NCI-H524 treated with DMSO at 0.1 percent for 48 hours (cell line): ENCODE measurements around the gene OSBPL10.
"Not testable (repeated sequence)": the region's sequence is repeated elsewhere in the genome, so short reads cannot be mapped to it uniquely, and the experiment has no call there.

Experiments
- DNase-seq: peaks from one replicate; lab custom pipeline; 2025; lab: John Stamatoyannopoulos, UW

OSBPL10 gene

DNA sequence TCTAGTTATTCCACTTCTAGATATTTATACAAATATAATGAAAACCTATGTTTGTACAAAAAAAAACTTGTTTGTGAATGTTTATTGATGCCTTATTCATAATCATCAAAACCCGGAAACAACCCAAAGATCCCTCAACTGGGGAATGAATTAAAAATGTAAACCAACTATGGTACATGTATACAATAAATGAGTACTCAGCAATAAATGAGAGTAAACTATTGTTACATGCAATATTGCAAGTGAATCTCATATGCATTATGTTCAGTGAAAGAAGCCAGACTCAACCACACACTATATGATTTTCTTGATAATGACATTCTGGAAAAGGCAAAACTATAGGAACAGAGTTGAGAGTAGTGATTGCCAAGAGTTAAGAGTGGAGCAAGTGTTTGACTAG is 12.8 kb upstream of the OSBPL10 start:
- no peak for DNase-seq

DNA sequence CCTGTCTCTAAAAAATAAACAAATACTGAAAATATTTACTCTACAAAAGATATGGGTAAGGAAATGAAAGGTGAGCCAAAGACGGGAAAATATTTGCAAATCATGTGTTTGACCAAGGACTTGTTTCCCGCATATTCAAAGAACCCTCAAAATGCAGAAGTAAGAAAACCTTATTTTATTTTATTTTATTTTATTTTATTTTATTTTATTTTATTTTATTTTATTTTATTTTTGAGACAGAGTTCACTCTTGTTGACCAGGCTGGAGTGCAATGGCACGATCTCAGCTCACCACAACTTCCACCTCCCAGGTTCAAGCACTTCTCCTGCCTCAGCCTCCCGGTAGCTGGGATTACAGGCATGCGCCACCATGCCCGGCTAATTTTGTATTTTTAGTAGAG is 11.9 kb upstream of the OSBPL10 start:
- not testable (repeated sequence) for DNase-seq

DNA sequence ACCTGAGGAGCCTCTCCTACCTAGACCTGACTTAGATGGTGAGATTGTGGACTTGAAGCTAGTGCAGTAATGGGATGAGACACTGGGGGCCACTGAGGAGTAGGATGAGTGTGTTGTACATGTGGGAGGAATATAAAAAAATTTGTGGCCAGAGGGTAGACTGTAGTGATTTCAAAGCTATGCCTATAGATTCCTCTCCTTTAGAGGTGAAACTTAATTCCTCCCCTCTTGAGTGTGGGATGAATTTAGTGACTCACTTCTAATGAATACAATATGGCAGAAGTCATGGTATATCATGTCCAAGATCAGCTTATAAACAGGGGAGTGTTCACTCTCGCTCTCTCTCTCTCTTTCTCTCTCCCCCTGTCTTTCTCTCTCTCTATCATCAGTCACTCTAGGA is 7.2 kb upstream of the OSBPL10 start:
- DNase-seq, result no peak

DNA sequence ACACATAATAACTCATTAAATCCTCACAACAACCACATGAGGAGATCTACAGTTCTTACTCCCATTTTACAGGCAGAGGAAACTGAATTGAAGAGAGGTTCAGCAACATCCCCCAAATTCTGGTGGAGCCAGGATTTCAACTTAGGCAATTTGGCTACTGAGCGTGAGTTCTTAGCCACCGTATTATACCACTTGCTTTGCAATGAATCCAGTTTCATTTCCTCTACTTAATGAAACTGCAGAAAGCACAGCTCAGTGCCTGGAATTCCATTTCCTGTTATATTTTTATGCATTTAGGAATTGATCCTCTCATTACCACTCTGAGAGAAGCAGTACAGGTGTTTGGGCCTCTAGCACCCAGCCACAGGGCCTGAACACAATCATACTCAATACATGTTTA is 4.8 kb upstream of the OSBPL10 start:
- no peak for DNase-seq

DNA sequence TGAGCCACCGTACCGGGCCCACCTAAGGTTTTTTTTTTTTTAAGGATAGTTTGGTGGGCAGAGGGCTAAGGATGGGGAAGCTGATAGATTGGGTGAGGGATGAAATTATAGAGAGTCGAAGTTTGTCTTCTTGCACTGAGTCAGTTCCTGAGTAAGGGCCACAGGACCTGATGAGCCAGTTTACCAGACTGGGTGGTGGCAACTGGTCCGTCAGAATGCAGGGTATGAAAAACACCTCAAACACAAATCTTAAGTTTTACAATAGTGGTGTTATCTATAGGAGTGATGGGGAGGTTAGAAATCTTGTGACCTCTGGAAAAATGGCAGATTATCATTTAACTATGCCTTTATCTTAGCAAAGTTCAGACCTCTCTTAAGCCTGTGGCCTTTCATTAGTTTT is 3.3 kb upstream of the OSBPL10 start:
- no peak for DNase-seq

DNA sequence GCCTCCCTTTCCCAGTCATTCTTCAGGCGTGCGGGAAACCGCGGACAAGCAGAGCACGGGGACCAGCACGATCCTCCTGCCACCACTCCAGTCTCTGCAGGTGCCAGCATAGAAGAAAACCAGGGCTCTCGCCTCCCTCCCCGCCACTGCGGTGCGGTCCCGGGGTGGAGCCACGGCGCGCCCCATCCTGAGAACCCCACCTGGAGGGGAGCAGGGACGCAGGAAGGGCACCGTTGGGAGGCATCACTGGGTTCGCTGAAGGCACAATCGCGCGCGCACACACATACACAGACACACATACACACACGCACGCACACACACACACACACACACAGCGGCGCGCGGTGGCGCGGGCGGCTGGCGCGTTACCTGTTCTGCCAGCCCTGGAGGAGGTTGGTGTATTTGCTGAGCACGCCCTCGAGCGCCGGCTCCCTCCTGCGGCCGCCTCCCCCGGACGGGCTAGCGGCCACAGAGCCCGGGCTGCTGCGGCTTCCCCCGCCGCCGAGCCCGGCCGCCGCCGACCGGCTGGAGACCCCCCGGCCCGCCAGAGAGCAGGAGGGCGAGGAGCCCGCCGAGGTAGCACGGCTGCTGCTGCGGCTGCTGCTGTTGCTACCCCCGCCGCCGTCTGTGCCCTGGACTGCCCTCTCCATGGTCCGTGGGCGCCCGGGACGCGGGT is 394 bp downstream of the OSBPL10 start:
- no peak for DNase-seq

DNA sequence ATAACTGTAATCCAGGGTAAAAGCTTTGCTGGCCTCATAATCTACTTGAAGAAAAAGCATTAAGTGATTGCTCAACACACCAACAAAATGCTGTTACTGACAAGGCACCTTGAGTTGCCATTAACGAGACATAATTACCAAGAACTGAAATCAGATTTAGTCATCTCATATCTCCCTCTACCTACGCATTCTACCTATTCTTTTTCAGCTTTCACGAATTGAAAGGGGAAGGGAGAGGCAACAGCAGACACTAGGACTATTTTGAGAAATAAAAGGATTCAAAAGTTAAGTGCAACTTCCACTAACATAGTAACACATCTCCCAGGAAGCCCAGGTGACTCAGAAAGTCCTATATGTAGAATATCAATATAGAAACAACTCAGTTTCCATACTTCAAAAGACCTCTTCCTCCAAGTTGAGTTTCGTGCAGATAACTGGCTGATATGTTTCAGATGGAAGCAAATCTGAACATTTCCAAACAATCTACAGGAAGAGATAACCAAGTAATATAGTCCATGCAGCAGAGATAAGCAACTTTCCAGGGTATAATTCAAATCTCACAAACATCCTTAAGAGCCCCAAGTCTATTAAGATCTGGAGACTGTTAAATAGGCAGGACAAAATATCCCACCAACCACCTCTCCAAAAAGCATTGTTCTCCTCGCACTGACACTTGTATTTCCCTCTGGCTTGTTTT is 1.9 kb downstream of the OSBPL10 start:
- no peak for DNase-seq

DNA sequence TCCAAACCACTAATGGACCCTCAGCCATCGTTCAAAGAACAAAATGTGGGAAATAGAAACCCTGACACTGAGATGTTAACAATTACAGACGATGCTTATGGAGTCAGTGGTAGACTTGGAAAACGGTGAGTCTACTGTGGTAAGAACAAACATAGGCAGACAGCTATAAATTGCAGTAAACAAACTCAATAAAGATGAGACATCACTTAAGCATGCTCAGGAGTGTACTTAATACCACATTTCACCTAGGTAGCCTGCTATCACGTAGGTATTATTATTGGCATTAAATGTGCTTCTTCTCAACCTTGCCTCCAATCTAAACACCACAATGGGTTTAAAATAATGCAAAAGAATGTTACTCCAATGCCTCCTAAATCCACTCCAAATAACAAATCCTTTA is 2.5 kb downstream of the OSBPL10 start:
- no peak for DNase-seq

DNA sequence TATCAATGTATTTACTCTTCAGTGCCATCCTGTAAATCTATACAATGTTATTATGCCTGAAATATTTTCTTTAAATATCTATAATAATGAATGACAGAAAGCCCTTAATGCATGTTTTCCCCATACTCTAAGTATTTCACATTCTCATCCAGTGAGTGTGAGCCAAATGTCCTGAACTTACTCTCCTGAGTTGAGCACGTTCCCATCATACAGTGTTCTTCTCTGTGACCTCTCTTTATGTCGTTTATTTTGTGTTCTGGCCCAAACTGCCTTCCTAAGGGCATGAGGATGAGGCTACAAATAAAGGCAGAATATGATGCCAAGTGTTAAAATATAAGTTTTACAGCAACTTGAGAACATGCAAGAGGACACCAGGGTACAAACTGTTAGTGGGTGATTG is 3.3 kb downstream of the OSBPL10 start:
- DNase-seq, result no peak

DNA sequence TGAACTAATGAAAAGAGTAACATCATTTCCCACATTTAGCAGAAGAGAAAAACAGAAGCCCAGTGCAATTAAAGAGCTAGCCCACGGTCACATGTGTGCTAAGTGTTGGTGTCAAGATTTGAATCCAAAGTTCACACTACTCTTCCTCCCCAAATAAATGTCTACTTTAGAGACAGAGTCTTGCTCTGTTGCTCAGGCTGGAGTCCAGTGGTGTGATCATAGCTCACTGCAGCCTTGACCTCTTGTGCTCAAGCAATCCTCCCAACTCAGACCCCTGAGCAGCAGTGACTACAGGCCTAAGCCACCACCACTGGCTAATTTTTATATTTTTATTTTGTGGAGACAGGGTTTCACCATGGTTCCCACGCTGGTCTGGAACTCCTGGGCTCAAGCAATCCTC is 4.8 kb downstream of the OSBPL10 start:
- no peak for DNase-seq

DNA sequence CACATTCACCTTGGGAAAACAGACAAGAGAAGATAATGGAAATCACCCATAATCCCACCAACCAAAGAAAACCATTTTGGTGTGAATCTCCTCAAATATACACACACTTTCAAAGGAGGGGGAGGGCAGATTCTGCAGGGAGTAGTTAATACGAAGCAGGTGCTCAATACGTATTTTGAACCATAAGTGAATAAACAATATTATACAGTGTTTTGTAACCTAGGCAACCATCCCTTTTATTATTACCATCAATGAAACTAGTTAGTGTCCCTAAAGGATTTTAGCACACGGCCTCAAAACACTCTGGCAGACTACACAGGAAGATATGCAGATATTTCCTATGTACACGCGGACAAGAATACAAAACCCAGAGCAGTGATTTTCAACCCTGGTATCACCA is 6.1 kb downstream of the OSBPL10 start:
- no peak for DNase-seq

DNA sequence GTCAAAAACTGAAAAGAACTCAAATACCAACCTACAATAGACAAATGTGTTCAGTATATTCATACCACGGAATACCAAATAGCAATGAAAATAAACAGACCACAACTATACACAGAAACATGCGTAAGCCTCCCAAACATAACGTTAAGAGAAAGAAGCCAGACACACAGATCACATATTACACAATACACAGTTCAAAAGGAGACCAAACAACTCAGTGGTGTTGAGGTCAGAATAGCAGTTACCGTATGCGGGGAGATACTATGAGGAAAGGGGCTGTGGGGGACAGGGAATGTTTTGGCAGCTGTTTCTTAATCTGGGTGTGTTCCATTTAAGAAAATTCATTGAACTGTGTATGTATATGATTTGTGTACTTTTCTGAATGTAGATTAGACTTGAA is 6.6 kb downstream of the OSBPL10 start:
- DNase-seq, result no peak

DNA sequence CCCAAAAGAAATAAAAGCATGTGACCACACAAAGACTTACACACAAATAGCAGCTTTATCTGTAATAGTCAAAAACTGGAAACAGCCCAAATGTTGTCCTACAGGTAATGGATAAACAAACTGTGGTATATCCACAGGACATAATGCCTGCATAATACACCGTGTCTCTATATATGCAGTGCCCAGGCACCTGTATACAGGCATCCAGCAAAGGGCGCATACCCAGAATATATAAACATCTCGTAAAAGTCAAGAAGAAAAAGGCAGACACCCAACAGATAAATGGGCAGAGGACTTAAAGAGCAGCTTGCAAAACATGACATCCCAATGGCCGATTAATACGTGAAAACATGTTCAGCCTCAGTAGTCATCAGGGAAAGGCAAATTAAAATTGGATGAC is 7.2 kb downstream of the OSBPL10 start:
- DNase-seq, result no peak

DNA sequence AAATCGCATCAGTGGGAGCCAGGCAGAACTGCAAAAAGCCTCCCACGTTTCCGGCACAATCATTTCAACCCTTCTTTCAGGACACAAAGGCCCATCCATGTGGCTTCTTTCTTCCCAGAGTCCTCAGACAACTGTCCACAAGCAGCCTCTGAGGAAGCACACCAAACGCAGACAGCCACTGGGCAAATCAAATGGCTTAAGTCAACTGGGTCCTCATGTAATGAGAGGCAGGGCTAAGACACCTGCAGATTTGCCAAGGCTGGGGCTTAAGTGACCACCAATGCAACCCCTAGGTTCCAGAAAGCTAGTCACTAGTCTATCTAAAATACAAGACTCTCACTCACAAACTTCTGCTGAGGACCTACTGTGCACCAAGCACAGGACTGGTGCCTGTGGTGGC is 8.0 kb downstream of the OSBPL10 start:
- DNase-seq, result no peak

DNA sequence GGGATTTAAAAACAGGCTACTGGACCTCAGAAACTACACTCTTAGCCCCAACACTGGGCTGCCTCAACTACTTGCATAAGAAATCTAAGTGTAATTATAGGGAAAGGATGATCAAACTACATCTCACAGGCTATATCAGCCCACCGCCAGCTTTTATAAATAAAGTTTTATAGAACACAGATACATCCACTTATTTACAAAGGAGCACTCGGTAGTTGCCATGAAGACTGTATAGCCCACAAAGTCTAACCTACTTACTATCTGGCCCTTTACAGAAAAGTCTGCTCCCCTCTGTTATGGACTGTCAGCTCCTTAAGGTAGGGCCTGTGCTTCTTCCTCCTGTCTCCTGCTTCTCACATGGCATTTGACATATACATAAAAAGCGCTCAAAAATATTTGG is 9.5 kb downstream of the OSBPL10 start:
- DNase-seq, result no peak

DNA sequence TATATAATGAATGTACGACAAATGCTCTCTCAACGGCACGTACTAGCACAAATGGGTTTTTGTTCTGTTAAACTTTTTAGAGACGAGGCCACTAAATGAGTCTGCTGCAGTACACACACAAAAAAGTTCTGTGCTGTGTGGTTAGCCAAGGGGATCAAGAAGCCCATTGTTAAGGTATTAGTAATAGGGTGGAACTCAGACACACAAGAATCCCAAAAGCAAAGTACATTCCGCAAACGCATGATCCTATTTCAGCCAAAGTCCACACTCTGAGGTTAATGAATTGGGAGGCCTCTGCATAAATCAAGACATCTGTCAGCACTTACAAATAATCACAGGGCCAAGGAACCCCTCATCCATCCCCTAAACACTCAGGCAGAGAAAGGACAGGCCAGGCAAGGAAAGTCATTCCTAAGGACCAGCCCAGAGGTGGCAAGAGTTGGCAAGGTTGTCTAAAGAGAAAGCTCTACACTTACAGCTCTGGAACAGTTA is 12.1 kb downstream of the OSBPL10 start:
- DNase-seq, result no peak

DNA sequence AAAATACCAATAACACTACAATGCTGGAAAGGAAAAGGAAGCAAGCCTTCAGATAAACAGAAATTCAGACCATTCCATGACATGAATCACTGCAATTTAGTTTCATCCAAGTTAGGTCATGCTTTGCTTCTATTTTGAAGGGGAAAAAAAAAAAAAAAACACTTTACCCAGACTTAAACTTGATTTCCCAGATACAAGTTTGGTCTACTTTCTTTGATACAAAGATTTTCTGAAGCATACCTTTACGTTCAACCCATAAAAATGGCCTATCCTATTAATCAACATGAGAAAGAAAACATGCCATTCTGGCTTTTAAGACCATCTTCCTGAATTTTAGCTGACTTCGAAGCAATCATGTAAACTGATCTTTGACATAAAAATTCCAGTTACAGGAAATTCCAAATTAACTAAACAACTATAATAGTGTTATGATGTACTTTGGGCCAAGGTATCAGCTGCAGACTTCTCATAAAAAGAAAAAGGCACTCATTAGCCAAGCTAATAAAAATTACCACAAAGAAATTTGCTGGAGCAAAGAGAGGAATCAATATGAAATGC is 12.6 kb downstream of the OSBPL10 start:
- no peak for DNase-seq

DNA sequence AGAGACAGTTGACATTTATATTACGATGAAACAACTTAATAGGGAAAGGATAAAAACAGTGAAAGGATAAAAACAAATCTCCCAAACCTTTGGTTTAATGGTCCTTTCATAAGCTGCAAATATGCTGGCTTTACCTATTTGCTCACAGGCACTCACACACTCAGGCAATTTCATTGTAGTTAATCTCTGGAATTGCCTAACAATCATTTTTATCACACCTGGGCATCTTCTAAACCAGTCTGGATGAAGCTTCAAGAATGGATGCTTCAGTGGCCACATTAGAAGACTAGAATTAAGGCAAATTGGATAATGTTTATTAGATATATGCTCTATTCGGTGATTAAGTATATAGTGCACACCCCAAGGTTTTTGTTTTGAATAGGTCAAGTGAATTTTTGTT is 13.5 kb downstream of the OSBPL10 start:
- DNase-seq, result no peak

DNA sequence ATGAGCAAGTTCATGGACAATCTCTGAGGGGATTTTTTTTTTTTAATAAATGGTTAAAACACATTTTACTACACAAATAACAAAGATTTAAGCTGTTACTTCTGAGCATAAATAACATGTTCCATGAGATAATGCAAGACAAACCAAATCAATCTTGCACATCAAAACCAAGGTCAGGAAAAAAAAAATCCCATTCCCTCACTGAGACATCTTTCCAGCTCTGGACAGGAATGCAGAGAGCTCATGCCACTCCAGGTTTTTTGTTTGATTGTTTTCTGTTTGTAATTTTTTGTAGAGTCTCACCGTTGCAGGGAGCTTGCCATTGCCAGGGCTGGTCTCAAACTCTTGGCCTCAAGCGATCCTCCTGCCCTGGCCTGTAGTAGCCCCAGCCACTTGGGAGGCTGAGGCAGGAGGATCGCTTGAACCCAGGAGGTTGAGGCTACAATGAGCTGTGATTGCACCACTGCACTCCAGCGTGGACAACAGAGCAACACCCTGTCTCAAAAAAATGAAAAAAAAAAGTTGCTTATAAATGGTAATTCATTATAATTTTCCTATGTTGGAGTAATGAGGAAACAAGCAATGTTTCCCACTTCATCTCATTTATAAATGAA is 14.0 kb downstream of the OSBPL10 start:
- DNase-seq, result no peak

DNA sequence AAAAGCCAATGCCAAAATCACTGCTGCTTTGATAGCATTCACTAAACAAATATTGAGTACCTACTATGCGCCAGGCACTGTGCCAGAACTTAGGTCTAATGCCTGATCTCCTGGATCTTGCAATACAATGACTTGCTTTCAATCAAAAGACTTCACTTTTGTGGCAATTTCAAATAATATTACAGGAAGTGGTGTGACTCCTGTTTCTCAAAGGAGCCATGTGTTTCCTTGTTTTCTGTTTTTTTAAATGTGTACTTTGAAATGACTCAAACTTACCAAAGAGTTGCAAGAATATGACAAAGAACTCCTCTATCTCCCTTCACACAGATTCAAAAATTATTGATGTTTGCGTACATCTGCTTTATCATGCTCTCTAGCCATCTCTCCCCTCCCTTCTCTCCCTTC is 18.3 kb downstream of the OSBPL10 start:
- DNase-seq, result no peak

DNA sequence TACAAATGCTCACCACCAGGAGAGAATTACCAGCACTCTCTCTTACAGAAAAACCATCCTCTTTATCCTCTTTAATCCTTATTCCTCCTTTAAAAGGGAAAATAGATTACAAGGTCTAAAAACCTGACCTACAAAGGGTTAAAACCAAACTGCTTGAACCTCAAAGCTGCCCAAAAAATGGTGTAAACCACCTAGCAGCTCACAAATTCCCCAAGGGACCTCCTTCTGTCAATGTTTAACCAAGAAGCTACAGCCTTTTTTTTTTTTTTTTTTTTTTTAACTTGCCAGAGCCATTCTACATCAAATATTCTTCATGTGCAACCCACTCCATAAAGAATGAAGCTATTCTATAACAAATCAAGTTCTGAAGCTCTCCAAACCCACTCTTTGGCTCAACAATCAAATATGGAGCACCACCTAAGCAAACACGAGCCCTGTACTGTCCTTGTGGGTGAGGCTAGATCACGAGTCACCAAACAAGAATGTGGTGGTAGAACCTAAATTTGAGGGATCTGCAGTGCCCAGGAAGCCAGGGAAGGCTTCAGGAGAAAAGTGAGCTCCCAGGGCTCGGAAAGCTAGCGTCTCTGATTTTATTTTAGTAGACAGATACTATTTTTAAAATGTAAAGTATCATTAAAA is 20.1 kb downstream of the OSBPL10 start:
- no peak for DNase-seq

DNA sequence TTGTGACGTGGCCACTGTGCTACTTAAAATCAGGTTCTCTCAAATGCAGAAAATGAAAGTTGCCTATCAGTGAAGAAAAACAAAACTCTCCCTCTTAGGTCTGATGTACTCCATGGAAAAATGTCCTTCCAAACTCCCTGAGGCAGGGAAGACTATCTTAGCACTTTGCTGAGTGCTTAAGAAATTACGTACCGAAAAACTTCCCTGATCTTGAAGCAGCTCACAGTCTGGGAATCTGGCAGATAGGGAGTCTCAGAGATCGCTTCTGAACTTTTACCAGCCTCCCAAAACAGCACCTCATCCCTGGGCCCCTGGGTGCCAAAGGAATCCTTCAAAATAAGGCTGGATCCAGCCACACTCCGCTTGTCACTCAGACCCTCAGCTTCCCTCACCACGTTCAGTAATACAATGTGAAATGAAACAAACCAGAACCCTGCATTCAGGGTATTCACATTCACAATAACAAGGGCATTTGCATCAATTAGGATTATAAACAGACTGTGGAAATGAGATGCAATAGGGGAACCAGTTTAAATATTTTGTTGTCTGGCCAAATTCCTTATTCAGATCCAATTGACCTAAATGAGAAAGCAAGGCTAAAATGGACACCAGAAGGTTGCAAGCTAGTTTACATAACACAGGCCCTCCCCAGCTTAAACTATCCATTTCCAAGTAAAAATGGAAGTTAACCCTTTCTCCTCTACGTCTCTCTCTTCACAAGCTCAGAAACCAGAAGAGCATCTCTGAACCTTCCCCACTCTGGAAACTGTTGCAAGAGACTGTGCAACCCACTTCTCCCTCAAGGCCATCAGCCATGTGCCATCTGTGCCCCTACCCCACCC is 20.9 kb downstream of the OSBPL10 start:
- DNase-seq, result no peak
